Tibial nerve (tissue), 3 donors: ENCODE results near the gene CASS4.

Experiments used
- CTCF ChIP-seq, 5 experiments: fragments of 200-600 bp in 3 of 5; fragments of 450-650 bp in 2 of 5; sonication (generic) in 3 of 5; IDR thresholded peaks; one replicate each; pipeline ENCODE4 v1.5.1; 2016 to 2019; ENCODE audit warnings: antibody characterized with exemption in 5 of 5, mild to moderate bottlenecking in 3 of 5, moderate library complexity in 2 of 5
- POLR2A ChIP-seq, 2 donors: fragments of 450-650 bp; IDR thresholded peaks; one replicate each; pipeline ENCODE4 v1.6.1; 2017; ENCODE audit warnings: antibody characterized with exemption in 2 of 2, mild to moderate bottlenecking in 2 of 2, moderate library complexity in 2 of 2

GRCh38 chr20:56427797-56428196, 15.7 kb downstream of the CASS4 start:
- TF ChIP-seq CTCF (IDR thresholded peaks at IDR 0.05) (no peak), POLR2A (IDR thresholded peaks at IDR 0.05) (no peak)
